Ovary (tissue), 3 donors: Measurements from ENCODE around the gene APBA3.

Source experiments
- CTCF ChIP-seq, 3 donors: fragments of 450-650 bp in 2 of 3; fragments of 200-600 bp in 1 of 3; IDR thresholded peaks; one replicate each; pipeline versions ENCODE4 v1.5.1 to v1.8.0; 2016 to 2022; ENCODE audit warnings: antibody characterized with exemption in 3 of 3, mild to moderate bottlenecking in 1 of 3
- EP300 ChIP-seq: sonication (generic); formaldehyde crosslinking; IDR thresholded peaks from one replicate; pipeline ENCODE4 v1.6.1; 2017; ENCODE audit warnings: antibody characterized with exemption
- POLR2A ChIP-seq: fragments of 450-650 bp; IDR thresholded peaks from one replicate; pipeline ENCODE4 v1.6.1; 2017; ENCODE audit warnings: antibody characterized with exemption, mild to moderate bottlenecking, moderate library complexity
- donor health status: DM: no; HTN: no; CAD: no.

DNA sequence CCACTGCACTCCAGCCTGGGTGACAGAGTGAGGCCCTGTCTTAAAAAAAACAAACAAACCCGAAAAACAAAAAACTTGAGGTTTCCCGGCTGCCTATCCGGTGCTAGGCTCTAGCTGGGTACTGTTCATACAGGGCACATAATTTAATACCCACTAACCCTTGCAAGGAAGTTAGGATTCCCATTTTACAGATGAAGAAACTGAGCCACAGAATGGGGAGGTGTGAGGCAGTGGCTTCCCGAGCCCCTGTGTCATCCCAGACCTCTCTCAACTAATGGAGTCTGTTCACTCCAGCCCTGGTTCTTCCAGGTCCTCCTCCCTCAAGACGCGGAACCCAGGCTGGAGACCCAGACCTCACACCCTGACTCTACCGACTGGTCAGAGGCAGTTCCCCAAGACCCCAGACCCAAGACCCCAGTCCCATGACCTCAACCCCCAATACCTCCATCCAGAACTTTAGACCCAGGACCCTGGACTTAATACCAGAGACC lies 576 bp downstream of the APBA3 start:
- TF ChIP-seq EP300 = no peak
- TF ChIP-seq CTCF (IDR thresholded peaks at IDR 0.05) = no peak
- TF ChIP-seq POLR2A = no peak
